Iris pigment epithelial cell (primary cell): ENCODE measurements around the gene TRMT44.

ENCODE experiments used
- DNase-seq: peaks from one replicate; pipeline ENCODE4 v3.0.0-alpha.2; 2011; ENCODE audit warnings: low read depth

The TRMT44 gene

GRCh38 chr4:8435656-8436121, 4.9 kb upstream of the TRMT44 start:
- DNase-seq, result peak; percentile 52

- peak; percentile 53 for DNase-seq
Measured at GRCh38 chr4:8437281-8437680, 3.3 kb upstream of the TRMT44 start.

- peak; percentile 35 for DNase-seq
Measured at GRCh38 chr4:8438743-8439142, 1.8 kb upstream of the TRMT44 start.

GRCh38 chr4:8439168-8439567, 1.4 kb upstream of the TRMT44 start:
- DNase-seq, result peak; percentile 86

- DNase-seq, result peak; percentile 42
Measured at GRCh38 chr4:8439914-8440491, 574 bp upstream of the TRMT44 start.

- no peak for DNase-seq
Measured at GRCh38 chr4:8441499-8442091, 1.0 kb downstream of the TRMT44 start.

- DNase-seq, result no peak
Measured at GRCh38 chr4:8442596-8443358, 2.2 kb downstream of the TRMT44 start.

- DNase-seq, result no peak
Measured at GRCh38 chr4:8443801-8444200, 3.2 kb downstream of the TRMT44 start.

- DNase-seq, result no peak
Measured at GRCh38 chr4:8446122-8446521, 5.5 kb downstream of the TRMT44 start.

- peak; percentile 52 for DNase-seq
Measured at GRCh38 chr4:8451440-8452182, 11.0 kb downstream of the TRMT44 start.

GRCh38 chr4:8453957-8454356, 13.4 kb downstream of the TRMT44 start:
- DNase-seq, result no peak

- no peak for DNase-seq
Measured at GRCh38 chr4:8457646-8458252, 17.2 kb downstream of the TRMT44 start.

- no peak for DNase-seq
Measured at GRCh38 chr4:8459867-8460445, 19.4 kb downstream of the TRMT44 start.

- peak; percentile 58 for DNase-seq
Measured at GRCh38 chr4:8461086-8461485, 20.5 kb downstream of the TRMT44 start.

- no peak for DNase-seq
Measured at GRCh38 chr4:8461616-8462015, 21.0 kb downstream of the TRMT44 start.

- DNase-seq, result no peak
Measured at GRCh38 chr4:8463811-8464210, 23.2 kb downstream of the TRMT44 start.

GRCh38 chr4:8464381-8464780, 23.8 kb downstream of the TRMT44 start:
- DNase-seq, result no peak

GRCh38 chr4:8465615-8466611, 25.3 kb downstream of the TRMT44 start:
- DNase-seq, result no peak

GRCh38 chr4:8467016-8467415, 26.4 kb downstream of the TRMT44 start:
- DNase-seq, result no peak

- peak; percentile 56 for DNase-seq
Measured at GRCh38 chr4:8468746-8469535, 28.4 kb downstream of the TRMT44 start.
